GM19025 (cell line): ENCODE data around the gene CAST.
A peak's percentile ranks its signal among the peaks of the same experiment; 100 is the strongest.
"Not testable (repeated sequence)": the region's sequence is repeated elsewhere in the genome, so short reads cannot be mapped to it uniquely, and the experiment has no call there.

Experiments used
- ATAC-seq: cut with Tn5 transposase; IDR thresholded peaks from one replicate; pipeline ENCODE4 v1.9.1; 2021; ENCODE audit warnings: mild to moderate bottlenecking, low read depth, moderate library complexity; ENCODE audit not compliant: unreplicated experiment

The CAST gene

GRCh38 chr5:96661855-96662724 is at the start of gene CAST:
Gene CAST (plus strand): TSS chr5:96662376. CDS start chr5:96662423, 47 bp downstream.
- peak; percentile 54 for ATAC-seq

GRCh38 chr5:96614110-96614691 is 48.0 kb upstream of the CAST start:
- ATAC-seq: no peak

- no peak for ATAC-seq
Observed at GRCh38 chr5:96615223-96615622, 47.0 kb upstream of the CAST start.

GRCh38 chr5:96616801-96617200 is 45.4 kb upstream of the CAST start:
- ATAC-seq: no peak

GRCh38 chr5:96618311-96619016 is 43.7 kb upstream of the CAST start:
- ATAC-seq: not testable (repeated sequence)

- no peak for ATAC-seq
Observed at GRCh38 chr5:96619946-96620345, 42.2 kb upstream of the CAST start.

- no peak for ATAC-seq
Observed at GRCh38 chr5:96624596-96624995, 37.6 kb upstream of the CAST start.

GRCh38 chr5:96625365-96625764 is 36.8 kb upstream of the CAST start:
- no peak for ATAC-seq

GRCh38 chr5:96626956-96627355 is 35.2 kb upstream of the CAST start:
- no peak for ATAC-seq

GRCh38 chr5:96627792-96628398 is 34.3 kb upstream of the CAST start:
- ATAC-seq: no peak

GRCh38 chr5:96628406-96628805 is 33.8 kb upstream of the CAST start:
- no peak for ATAC-seq

- ATAC-seq: no peak
Observed at GRCh38 chr5:96629774-96630173, 32.4 kb upstream of the CAST start.

- no peak for ATAC-seq
Observed at GRCh38 chr5:96633820-96634219, 28.4 kb upstream of the CAST start.

- ATAC-seq: no peak
Observed at GRCh38 chr5:96634881-96635280, 27.3 kb upstream of the CAST start.

GRCh38 chr5:96636046-96636445 is 26.1 kb upstream of the CAST start:
- ATAC-seq: no peak

GRCh38 chr5:96636594-96636993 is 25.6 kb upstream of the CAST start:
- ATAC-seq: no peak

GRCh38 chr5:96637196-96637595 is 25.0 kb upstream of the CAST start:
- no peak for ATAC-seq

- no peak for ATAC-seq
Observed at GRCh38 chr5:96638561-96638960, 23.6 kb upstream of the CAST start.

- ATAC-seq: no peak
Observed at GRCh38 chr5:96640696-96641095, 21.5 kb upstream of the CAST start.

GRCh38 chr5:96641368-96642280 is 20.6 kb upstream of the CAST start:
- no peak for ATAC-seq
